ENCODE results near the gene CGB2. TPM values are rescaled to one million over a fixed set of nuclear protein-coding genes. Genes with fewer than 3 reads are reported as not detected.

CGB2 gene
- total and polyA plus RNA-seq, 2 of the 13 experiments (the other 11 are each of a cell fraction or from before 2014, with no cell fraction given) = not detected

DNA sequence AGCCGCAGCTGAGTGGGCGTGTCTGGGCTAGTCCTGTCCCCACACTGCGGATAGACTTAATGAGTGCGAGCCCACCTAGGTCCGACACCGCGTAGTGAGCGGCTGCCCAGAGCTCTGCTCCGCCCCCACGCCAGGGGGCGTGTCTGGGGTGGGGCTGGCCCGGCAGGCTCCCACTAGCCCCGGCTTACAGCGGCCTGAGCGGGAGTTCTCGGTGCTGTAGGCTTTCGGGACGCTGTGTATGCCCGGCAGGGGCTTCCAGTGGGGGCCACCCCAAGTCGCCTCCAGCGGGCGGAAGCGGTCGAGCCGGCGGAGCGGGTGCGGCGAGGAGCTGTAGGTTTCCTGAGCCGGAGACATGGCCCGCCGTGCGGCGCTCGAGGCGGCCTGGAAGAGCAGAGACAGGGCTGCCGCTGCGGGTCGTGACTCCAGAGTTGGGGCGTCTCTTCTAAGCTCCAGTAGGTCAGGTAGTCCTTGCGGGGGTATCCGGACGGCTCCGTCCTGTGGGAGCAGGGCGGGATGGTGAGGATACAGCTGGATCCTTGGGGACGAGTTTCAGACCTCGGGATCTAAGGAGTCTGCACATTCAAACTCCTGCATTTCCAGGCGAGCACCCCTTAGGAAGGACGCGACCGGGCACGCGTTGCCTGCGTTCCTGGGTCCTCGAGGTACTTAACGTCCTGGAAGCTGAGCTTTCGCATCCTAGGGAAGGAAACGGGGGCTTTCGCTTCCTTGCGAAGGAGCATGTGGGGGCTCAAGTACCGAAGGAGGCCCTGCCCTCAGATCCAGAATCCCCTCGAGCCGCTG lies 24.6 kb downstream of the CGB2 start (continued):
- TF ChIP-seq, protein P1, sequence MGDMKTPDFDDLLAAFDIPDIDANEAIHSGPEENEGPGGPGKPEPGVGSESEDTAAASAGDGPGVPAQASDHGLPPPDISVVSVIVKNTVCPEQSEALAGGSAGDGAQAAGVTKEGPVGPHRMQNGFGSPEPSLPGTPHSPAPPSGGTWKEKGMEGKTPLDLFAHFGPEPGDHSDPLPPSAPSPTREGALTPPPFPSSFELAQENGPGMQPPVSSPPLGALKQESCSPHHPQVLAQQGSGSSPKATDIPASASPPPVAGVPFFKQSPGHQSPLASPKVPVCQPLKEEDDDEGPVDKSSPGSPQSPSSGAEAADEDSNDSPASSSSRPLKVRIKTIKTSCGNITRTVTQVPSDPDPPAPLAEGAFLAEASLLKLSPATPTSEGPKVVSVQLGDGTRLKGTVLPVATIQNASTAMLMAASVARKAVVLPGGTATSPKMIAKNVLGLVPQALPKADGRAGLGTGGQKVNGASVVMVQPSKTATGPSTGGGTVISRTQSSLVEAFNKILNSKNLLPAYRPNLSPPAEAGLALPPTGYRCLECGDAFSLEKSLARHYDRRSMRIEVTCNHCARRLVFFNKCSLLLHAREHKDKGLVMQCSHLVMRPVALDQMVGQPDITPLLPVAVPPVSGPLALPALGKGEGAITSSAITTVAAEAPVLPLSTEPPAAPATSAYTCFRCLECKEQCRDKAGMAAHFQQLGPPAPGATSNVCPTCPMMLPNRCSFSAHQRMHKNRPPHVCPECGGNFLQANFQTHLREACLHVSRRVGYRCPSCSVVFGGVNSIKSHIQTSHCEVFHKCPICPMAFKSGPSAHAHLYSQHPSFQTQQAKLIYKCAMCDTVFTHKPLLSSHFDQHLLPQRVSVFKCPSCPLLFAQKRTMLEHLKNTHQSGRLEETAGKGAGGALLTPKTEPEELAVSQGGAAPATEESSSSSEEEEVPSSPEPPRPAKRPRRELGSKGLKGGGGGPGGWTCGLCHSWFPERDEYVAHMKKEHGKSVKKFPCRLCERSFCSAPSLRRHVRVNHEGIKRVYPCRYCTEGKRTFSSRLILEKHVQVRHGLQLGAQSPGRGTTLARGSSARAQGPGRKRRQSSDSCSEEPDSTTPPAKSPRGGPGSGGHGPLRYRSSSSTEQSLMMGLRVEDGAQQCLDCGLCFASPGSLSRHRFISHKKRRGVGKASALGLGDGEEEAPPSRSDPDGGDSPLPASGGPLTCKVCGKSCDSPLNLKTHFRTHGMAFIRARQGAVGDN (CRISPR knock-in tag; IDR thresholded peaks at IDR 0.05) = peak; percentile 74
- TF ChIP-seq, protein P2, sequence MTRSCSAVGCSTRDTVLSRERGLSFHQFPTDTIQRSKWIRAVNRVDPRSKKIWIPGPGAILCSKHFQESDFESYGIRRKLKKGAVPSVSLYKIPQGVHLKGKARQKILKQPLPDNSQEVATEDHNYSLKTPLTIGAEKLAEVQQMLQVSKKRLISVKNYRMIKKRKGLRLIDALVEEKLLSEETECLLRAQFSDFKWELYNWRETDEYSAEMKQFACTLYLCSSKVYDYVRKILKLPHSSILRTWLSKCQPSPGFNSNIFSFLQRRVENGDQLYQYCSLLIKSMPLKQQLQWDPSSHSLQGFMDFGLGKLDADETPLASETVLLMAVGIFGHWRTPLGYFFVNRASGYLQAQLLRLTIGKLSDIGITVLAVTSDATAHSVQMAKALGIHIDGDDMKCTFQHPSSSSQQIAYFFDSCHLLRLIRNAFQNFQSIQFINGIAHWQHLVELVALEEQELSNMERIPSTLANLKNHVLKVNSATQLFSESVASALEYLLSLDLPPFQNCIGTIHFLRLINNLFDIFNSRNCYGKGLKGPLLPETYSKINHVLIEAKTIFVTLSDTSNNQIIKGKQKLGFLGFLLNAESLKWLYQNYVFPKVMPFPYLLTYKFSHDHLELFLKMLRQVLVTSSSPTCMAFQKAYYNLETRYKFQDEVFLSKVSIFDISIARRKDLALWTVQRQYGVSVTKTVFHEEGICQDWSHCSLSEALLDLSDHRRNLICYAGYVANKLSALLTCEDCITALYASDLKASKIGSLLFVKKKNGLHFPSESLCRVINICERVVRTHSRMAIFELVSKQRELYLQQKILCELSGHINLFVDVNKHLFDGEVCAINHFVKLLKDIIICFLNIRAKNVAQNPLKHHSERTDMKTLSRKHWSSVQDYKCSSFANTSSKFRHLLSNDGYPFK (CRISPR knock-in tag; IDR thresholded peaks at IDR 0.05; ENCODE audit: borderline replicate concordance) = 0 out of 2 replicates have a peak, but pooled peaks have one; percentile 39
- TF ChIP-seq, protein P3, sequence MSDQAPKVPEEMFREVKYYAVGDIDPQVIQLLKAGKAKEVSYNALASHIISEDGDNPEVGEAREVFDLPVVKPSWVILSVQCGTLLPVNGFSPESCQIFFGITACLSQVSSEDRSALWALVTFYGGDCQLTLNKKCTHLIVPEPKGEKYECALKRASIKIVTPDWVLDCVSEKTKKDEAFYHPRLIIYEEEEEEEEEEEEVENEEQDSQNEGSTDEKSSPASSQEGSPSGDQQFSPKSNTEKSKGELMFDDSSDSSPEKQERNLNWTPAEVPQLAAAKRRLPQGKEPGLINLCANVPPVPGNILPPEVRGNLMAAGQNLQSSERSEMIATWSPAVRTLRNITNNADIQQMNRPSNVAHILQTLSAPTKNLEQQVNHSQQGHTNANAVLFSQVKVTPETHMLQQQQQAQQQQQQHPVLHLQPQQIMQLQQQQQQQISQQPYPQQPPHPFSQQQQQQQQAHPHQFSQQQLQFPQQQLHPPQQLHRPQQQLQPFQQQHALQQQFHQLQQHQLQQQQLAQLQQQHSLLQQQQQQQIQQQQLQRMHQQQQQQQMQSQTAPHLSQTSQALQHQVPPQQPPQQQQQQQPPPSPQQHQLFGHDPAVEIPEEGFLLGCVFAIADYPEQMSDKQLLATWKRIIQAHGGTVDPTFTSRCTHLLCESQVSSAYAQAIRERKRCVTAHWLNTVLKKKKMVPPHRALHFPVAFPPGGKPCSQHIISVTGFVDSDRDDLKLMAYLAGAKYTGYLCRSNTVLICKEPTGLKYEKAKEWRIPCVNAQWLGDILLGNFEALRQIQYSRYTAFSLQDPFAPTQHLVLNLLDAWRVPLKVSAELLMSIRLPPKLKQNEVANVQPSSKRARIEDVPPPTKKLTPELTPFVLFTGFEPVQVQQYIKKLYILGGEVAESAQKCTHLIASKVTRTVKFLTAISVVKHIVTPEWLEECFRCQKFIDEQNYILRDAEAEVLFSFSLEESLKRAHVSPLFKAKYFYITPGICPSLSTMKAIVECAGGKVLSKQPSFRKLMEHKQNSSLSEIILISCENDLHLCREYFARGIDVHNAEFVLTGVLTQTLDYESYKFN (CRISPR knock-in tag; conservative IDR thresholded peaks at IDR 0.05) = no peak
- TF ChIP-seq, protein P4, sequence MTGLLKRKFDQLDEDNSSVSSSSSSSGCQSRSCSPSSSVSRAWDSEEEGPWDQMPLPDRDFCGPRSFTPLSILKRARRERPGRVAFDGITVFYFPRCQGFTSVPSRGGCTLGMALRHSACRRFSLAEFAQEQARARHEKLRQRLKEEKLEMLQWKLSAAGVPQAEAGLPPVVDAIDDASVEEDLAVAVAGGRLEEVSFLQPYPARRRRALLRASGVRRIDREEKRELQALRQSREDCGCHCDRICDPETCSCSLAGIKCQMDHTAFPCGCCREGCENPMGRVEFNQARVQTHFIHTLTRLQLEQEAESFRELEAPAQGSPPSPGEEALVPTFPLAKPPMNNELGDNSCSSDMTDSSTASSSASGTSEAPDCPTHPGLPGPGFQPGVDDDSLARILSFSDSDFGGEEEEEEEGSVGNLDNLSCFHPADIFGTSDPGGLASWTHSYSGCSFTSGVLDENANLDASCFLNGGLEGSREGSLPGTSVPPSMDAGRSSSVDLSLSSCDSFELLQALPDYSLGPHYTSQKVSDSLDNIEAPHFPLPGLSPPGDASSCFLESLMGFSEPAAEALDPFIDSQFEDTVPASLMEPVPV (CRISPR knock-in tag; IDR thresholded peaks at IDR 0.05) = peak; percentile 34; the same call in 1 of the 2 replicates
- peak; percentile 55 for TF ChIP-seq SAP130 (CRISPR knock-in tag; IDR thresholded peaks at IDR 0.05; ENCODE audit: low read depth)
- peak; percentile 30; the same call in 1 of the 2 replicates for TF ChIP-seq ZBTB7B (CRISPR knock-in tag; IDR thresholded peaks at IDR 0.05)
- TF ChIP-seq, protein P5, sequence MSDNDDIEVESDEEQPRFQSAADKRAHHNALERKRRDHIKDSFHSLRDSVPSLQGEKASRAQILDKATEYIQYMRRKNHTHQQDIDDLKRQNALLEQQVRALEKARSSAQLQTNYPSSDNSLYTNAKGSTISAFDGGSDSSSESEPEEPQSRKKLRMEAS (IDR thresholded peaks at IDR 0.05) = peak; percentile 31; the same call in 1 of the 2 replicates
- TF ChIP-seq, protein P6, sequence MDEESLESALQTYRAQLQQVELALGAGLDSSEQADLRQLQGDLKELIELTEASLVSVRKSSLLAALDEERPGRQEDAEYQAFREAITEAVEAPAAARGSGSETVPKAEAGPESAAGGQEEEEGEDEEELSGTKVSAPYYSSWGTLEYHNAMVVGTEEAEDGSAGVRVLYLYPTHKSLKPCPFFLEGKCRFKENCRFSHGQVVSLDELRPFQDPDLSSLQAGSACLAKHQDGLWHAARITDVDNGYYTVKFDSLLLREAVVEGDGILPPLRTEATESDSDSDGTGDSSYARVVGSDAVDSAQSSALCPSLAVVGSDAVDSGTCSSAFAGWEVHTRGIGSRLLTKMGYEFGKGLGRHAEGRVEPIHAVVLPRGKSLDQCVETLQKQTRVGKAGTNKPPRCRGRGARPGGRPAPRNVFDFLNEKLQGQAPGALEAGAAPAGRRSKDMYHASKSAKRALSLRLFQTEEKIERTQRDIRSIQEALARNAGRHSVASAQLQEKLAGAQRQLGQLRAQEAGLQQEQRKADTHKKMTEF (CRISPR knock-in tag; IDR thresholded peaks at IDR 0.05) = peak; percentile 22; the same call in 1 of the 2 replicates
- TF ChIP-seq, protein P7, sequence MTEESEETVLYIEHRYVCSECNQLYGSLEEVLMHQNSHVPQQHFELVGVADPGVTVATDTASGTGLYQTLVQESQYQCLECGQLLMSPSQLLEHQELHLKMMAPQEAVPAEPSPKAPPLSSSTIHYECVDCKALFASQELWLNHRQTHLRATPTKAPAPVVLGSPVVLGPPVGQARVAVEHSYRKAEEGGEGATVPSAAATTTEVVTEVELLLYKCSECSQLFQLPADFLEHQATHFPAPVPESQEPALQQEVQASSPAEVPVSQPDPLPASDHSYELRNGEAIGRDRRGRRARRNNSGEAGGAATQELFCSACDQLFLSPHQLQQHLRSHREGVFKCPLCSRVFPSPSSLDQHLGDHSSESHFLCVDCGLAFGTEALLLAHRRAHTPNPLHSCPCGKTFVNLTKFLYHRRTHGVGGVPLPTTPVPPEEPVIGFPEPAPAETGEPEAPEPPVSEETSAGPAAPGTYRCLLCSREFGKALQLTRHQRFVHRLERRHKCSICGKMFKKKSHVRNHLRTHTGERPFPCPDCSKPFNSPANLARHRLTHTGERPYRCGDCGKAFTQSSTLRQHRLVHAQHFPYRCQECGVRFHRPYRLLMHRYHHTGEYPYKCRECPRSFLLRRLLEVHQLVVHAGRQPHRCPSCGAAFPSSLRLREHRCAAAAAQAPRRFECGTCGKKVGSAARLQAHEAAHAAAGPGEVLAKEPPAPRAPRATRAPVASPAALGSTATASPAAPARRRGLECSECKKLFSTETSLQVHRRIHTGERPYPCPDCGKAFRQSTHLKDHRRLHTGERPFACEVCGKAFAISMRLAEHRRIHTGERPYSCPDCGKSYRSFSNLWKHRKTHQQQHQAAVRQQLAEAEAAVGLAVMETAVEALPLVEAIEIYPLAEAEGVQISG (CRISPR knock-in tag; IDR thresholded peaks at IDR 0.05) = 0 out of 2 replicates have a peak, but pooled peaks have one; percentile 31
